BE2C (cell line): ENCODE data around the gene WDR55.
"Not testable (repeated sequence)": the region's sequence is repeated elsewhere in the genome, so short reads cannot be mapped to it uniquely, and the experiment has no call there.

Source experiments
- DNase-seq: peaks from one replicate; pipeline ENCODE4 v3.0.0-alpha.2; 2020
- H3K27me3 ChIP-seq: fragments of 250-450 bp; sonication (Bioruptor Pico); 2 replicates; pipeline ENCODE4 v1.5.1; 2020; ENCODE audit warnings: mild to moderate bottlenecking
- H3K36me3 ChIP-seq: fragments of 250-450 bp; sonication (Bioruptor Pico); 2 replicates; pipeline ENCODE4 v1.5.1; 2020; ENCODE audit warnings: mild to moderate bottlenecking
- H3K4me1 ChIP-seq: fragments of 250-450 bp; sonication (Bioruptor Pico); 2 replicates; pipeline ENCODE4 v1.5.1; 2020
- H3K4me3 ChIP-seq: 2 replicates; pipeline ENCODE4 v1.5.1; 2011; ENCODE audit warnings: low read depth, low read length
- H3K9me3 ChIP-seq: fragments of 250-450 bp; sonication (Bioruptor Pico); 2 replicates; pipeline ENCODE4 v1.5.1; 2020
- CTCF ChIP-seq: IDR thresholded peaks from 2 replicates; pipeline ENCODE4 v1.5.1; 2012; ENCODE audit warnings: mild to moderate bottlenecking, low read depth, low read length

The WDR55 gene

DNA sequence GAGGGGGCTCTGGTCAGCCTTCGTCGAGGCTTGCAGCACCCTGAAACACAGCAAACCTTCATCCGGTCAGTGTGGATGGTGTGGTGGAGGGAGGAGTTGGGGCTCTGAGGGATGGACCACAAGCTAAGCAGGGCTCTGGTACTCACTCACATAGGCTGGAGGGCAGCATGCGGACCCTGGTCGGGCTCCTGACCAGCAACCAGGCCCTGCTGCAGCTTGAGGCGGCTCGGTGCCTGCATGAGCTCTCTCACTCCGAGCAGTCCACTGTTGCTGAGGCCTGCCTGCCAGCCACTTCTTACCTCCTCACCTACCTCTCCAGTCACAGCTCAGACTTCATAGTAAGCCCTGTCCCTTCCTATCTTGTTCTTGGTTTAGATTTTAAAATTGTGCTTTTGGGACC lies 23.0 kb upstream of the WDR55 start:
- Histone ChIP-seq H3K9me3 (no peaks in the 10 kb centered on the region), H3K27me3 (no peaks in the 10 kb centered on the region), H3K4me1 (peaks cover 3% of the 10 kb centered on the region; the same call in 1 of the 2 replicates), H3K4me3 (no peak overlapping the region), H3K36me3 (peaks cover 47% of the 10 kb centered on the region)
- no peak for TF ChIP-seq CTCF
- DNase-seq: no peak

DNA sequence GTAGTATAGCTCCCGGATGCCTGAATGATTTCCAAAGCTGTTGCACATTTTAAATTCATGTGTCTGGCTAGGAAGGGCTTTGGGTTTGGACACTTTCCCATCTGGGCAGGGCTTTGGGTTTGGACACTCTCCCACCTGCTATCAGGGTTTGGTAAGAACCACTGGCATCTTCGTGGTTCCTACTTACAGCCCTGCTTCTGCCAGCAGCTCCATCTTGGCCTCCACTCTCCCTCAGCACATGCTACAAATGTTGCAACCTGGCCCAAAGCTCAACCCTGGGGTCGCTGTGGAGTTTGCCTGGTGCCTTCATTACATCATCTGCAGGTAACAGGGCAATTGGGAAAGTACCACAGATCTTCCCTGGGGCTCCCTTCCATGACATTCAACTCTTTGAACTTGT lies 22.0 kb upstream of the WDR55 start:
- Histone ChIP-seq H3K4me3 (no peak overlapping the region), H3K36me3 (peaks cover 47% of the 10 kb centered on the region), H3K9me3 (no peaks in the 10 kb centered on the region), H3K4me1 (peaks cover 3% of the 10 kb centered on the region; the same call in 1 of the 2 replicates), H3K27me3 (no peaks in the 10 kb centered on the region)
- no peak for DNase-seq
- TF ChIP-seq CTCF: no peak

DNA sequence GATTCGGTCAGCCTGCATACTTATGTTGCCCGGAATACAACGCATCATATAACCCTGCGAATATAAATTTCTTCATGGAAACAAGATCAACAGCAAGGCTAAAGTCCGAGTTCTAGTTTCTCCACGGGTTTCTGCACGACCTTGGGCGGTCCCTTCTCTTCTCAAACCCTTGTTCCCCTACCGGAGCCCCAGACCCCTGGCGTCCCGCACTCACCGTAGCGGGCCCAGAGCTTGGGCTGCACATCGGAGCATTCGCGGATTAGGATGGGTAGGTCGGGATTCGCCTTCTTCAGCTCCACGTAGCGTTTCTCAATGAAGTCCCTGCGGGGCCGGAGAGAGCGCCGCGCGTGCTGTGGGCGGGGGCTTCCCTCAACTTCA lies 17.7 kb upstream of the WDR55 start:
- no peak for DNase-seq
- TF ChIP-seq CTCF: no peak
- peak overlapping the region; percentile 99 for H3K4me3 ChIP-seq
- H3K9me3 ChIP-seq: no peaks in the 10 kb centered on the region
- no peaks in the 10 kb centered on the region for H3K4me1 ChIP-seq
- peaks cover 54% of the 10 kb centered on the region for H3K36me3 ChIP-seq
- H3K27me3 ChIP-seq: no peaks in the 10 kb centered on the region

DNA sequence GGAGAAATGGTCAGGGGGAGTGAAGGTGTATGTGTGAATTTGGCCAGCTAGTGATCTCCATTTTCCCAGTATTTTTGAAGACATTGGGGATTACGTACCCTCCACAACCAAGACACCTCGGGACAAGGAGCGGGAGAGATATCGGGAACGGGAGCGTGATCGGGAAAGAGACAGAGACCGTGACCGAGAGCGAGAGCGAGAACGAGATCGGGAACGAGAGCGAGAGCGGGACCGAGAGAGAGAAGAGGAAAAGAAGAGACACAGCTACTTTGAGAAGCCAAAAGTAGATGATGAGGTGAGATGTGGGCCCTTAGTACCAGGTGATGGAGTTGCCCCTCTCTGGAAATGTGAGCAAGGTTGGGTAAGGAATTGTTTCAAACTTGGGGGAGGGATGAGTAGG lies 5.8 kb upstream of the WDR55 start:
- Histone ChIP-seq H3K9me3 (no peaks in the 10 kb centered on the region), H3K36me3 (peaks cover 79% of the 10 kb centered on the region), H3K4me1 (no peaks in the 10 kb centered on the region), H3K4me3 (no peak overlapping the region), H3K27me3 (no peaks in the 10 kb centered on the region)
- DNase-seq: no peak
- TF ChIP-seq CTCF: no peak

- H3K4me1 ChIP-seq, H3K4me3 ChIP-seq, H3K27me3 ChIP-seq, H3K9me3 ChIP-seq, DNase-seq: not testable (repeated sequence)
- peaks cover 64% of the 10 kb centered on the region for H3K36me3 ChIP-seq
Measured at GRCh38 chr5:140660371-140660770, 4.3 kb upstream of the WDR55 start.

DNA sequence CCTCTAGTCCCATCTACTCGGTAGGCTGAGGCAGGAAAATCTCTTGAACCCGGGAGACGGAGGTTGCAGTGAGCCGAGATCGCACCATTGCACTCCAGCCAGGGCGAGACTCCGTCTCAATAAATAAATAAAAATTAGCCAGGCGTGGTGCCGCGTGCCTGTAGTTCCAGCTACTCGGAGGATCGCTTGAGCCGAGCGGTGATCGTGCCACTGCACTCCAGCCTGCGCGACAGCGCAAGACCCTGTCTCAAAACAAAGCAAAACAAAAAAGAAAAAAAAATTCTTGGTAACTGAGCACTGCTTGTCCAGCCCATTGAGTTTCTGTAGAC lies 710 bp upstream of the WDR55 start:
- TF ChIP-seq CTCF: no peak
- Histone ChIP-seq H3K36me3 (peaks cover 40% of the 10 kb centered on the region), H3K9me3 (no peaks in the 10 kb centered on the region), H3K4me3 (peak overlapping the region; percentile 96), H3K27me3 (no peaks in the 10 kb centered on the region), H3K4me1 (no peaks in the 10 kb centered on the region)
- no peak for DNase-seq

DNA sequence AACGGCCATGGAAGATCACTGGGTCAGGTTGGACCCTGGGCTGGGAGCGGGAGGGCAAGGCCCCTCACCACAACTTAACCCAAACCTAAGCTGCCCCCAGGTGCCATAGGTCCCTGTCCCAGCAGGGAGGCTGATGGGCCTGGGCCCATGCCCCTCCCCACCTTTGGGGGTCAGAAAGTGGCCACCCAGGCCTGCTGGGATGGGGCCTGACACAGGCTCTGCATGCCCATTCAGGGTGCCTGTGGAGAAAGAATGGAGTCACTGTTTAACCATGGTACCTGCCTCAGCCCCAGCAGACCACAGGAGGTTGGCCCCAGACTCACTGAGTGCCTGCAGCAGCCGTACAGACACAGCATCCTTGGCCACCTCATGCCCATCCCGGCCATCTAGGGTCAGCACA lies 6.3 kb downstream of the WDR55 start:
- not testable (repeated sequence) for DNase-seq, H3K9me3 ChIP-seq, H3K4me1 ChIP-seq, H3K27me3 ChIP-seq, H3K4me3 ChIP-seq
- H3K36me3 ChIP-seq: peaks cover 62% of the 10 kb centered on the region
